GM12865 (cell line): ENCODE measurements around the gene ELF3.
"Not testable (repeated sequence)": the region's sequence is repeated elsewhere in the genome, so short reads cannot be mapped to it uniquely, and the experiment has no call there.

Experiments
- DNase-seq: peaks from one replicate; pipeline ENCODE4 v3.0.0; 2010; ENCODE audit warnings: low read depth
- H3K4me3 ChIP-seq: 2 replicates; pipeline ENCODE4 v1.5.1; 2011; ENCODE audit warnings: mild to moderate bottlenecking, low read depth, low read length, control low read depth
- TF ChIP-seq, protein P1 (sequence below): IDR thresholded peaks from 2 replicates; pipeline ENCODE4 v1.5.1; 2011; ENCODE audit warnings: low read length, control low read depth, low read depth, inconsistent platforms; ENCODE audit not compliant: insufficient read depth; ENCODE audit errors: missing control alignments

ELF3 gene

DNA sequence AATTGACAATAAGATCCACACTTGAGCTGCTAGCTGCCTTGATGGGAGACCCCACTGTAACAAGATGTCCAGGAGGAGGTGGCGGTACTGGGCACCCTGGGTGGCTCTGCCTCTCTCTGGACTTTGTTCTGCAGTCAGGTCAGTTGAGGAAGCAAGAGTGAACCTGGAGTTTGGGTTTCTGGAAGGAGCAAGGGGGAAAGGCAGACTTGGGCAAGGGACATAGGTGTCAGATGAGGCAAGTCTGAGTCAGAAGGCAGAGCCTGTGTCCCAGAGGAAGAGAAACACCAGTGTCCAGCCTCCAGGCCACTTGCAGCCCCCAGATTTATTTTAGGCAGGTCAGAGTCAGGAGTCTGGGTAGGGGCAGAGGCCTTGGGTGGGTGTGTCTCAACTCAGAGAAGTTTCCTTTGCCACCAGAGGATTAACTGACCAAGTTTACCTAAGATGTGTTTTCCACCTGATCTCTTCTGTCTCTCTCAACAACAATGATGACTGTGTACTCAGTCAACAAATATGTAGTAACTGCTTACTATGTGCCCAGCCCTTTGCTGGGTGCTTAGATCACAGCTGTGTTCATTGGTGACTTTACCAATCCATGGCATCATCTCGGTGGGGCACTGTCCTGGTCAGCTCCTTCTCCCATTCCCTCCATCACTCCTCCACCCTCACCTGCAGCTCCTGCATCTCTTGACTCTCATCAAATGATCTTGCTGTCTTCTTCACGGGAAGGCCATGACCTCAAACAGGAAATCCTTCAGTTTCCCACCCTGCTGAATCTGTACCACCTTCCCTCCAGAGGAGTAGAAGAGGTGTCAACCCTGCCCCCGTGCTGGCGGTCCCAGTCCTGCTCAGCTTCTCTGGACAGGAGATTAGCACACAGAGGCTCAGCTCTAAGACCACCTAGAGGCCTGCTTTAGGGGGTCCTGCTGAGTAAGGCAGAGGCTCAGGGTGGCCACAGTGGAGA lies 36.6 kb downstream of the ELF3 start:
- TF ChIP-seq, protein P1, sequence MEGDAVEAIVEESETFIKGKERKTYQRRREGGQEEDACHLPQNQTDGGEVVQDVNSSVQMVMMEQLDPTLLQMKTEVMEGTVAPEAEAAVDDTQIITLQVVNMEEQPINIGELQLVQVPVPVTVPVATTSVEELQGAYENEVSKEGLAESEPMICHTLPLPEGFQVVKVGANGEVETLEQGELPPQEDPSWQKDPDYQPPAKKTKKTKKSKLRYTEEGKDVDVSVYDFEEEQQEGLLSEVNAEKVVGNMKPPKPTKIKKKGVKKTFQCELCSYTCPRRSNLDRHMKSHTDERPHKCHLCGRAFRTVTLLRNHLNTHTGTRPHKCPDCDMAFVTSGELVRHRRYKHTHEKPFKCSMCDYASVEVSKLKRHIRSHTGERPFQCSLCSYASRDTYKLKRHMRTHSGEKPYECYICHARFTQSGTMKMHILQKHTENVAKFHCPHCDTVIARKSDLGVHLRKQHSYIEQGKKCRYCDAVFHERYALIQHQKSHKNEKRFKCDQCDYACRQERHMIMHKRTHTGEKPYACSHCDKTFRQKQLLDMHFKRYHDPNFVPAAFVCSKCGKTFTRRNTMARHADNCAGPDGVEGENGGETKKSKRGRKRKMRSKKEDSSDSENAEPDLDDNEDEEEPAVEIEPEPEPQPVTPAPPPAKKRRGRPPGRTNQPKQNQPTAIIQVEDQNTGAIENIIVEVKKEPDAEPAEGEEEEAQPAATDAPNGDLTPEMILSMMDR: no peak
- DNase-seq: no peak
- H3K4me3 ChIP-seq: no peak overlapping the region

DNA sequence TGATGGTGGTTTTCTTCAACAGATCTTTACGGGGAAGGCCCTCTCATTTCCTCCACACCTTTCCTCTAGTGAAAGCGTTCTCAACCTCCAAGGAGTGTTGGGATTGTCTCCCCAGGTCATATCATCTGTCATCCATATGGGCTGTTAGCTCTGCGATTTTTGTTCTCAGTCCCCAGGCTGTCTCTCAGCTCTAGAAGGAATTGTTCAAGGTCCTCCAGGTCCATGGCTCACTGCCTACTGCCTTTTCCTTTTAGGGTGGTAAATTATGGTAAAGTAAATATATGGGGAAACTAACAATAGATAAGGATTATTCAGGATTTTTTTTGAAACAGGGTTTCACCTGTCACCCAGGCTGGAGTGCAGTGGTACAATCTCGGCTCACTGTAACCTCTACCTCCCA lies 37.6 kb downstream of the ELF3 start:
- DNase-seq: no peak
- no peak overlapping the region for H3K4me3 ChIP-seq
- TF ChIP-seq, protein P1: no peak

DNA sequence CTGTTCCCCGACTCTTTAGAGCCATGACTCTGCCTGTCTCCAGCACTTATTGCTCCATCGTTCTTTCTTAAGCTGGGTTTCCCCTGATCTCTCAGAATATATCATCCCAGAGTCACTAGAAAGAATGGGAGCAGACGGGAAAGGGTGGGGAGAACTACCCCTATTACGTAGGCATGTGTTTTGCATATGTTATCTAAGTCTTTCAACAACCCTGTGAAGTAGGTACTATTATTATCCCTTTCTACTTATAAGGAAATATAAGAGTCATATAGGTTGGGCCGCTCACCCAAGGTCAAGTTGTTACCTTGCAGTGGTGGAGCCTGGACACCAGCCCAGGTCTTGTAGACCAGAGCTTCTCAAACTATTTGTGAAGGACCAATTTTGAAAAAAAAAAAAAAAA lies 38.7 kb downstream of the ELF3 start:
- TF ChIP-seq, protein P1: no peak
- H3K4me3 ChIP-seq: no peak overlapping the region
- no peak for DNase-seq

DNA sequence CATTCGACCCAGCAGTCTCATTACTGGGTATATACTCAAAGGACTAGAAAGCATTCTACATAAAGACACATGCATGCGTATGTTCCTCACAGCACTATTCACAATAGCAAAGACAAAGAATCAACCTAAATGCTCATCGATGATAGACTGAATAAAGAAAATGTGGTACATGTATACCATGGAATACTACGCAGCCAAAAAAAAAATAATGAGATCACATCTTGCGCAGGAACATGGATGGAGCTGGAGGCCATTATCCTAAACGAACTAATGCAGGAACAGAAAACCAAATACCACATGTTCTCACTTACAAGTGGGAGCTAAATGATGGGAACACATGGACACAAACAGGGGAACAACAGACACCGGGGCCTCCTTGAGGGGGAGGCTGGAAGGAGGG lies 43.7 kb downstream of the ELF3 start:
- TF ChIP-seq, protein P1: no peak
- no peak overlapping the region for H3K4me3 ChIP-seq
- DNase-seq: no peak

DNA sequence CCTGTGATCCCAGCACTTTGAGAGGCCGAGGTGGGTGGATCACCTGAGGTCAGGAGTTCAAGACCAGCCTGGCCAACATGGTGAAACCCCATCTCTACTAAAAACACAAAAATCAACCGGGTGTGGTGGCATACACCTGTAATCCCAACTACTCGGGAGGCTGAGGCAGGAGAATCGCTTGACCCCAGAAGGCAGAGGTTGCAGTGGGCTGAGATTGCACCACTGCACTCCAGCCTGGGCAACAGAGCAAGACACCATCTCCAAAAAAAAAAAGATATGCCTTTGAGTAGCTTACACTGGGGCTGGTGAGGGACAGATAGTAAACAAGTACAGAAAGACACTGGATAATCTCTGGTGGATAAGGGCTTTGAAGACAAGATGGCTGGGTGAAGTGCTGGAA lies 44.3 kb downstream of the ELF3 start:
- not testable (repeated sequence) for DNase-seq, H3K4me3 ChIP-seq

DNA sequence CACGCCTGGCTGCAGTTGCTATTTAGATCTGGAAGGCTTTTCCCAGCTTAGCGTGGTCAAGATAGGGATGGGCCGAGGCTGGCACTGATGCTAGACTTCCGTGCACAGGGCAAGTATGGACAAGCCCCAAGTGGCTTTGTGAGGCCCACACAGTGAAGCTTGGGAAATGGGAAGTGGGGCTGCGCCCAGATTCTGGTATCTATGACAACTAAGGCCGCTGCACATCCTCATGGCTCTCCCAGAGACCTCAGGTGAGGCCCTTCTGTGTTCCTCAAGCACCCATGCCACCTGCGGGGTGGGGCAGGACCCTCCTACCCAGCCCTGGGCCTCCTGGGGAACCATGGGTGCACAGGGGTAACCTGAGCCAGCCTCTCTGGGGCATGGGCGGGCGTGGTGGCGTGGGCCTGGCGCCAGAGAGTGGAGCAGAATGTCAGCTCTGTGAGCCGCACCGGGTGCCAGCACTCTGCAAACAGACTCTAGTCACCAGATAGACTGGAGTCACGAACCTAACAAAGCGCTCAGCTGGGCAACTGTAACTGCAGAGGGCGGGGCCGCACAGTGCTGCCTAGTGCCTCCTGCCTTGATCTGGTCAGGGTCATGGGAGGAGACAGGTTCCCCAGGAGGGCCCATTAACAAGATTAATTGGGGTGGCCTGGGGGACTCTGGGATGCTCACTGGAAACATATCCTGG lies 46.4 kb downstream of the ELF3 start:
- H3K4me3 ChIP-seq: no peak overlapping the region
- TF ChIP-seq, protein P1: no peak
- DNase-seq: no peak

DNA sequence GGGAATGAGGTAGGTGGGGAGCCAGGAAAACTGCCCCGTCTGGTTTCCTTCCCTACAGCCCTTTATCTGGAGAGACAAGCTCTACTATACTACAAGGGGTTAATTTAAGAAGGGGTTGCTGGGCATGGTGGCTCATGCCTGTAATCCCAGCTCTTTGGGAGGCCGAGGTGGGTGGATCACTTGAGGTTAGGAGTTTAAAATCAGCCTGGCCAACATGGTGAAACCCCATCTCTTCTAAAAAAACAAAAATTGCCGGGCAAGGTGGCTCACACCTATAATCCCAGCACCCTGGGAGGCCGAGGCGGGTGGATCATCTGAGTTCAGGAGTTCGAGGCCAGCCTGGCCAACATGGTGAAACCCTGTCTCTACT lies 46.9 kb downstream of the ELF3 start:
- not testable (repeated sequence) for H3K4me3 ChIP-seq, DNase-seq
